ENCODE data around the gene DNAJB2. TPM values are rescaled to one million over a fixed set of nuclear protein-coding genes. Genes with fewer than 3 reads are reported as not detected.

DNAJB2 gene
- total and polyA plus RNA-seq, 2 experiments from 2014 or later, result 19.4 to 47.4 TPM

DNA sequence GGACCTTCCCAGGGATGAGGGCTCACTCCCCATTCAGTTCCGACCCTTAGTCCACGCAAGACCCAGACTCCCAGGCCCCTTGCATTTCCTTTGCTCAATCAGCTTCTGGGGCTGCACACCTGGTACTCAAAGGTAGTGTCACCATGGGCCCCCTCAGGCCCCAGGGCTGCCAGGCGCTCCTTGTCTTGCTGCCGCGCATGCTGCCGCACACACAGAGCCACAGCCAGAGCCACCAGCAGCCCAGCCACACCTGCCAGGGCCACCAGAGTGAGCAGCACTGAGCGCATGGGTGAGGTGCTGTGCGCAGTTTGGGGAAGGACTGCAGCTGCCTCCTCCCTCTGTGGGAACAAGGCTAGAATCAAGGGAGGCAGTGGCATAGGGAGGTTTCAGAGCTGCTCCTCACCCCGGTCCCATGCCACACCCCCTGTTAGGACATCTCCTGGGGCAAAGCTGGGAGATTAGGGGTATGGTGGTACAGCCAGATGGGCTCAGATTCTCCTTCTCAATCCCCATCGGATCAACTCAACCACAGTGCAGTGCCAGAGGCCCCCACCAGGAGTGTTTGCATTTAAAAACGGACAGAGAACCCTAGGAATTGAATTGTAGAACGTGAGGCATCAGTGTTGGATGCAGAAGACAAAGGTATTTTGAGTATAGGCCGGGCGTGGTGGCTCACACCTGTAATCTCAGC lies 18.7 kb downstream of the DNAJB2 start:
- Histone ChIP-seq H3K27ac (no peak overlapping the region), H3K4me3 (no peak overlapping the region), H3K4me2 (no peak overlapping the region), H3K9me2 (replicated peaks; ENCODE audit: insufficient read depth) (no peaks in the 10 kb centered on the region), H3K36me3 (replicated peaks; ENCODE audit: insufficient read depth, low read depth) (no peaks in the 10 kb centered on the region), H3K79me2 (no peaks in the 10 kb centered on the region), H3K9me3 (ENCODE audit: low read depth) (no peaks in the 10 kb centered on the region), H3K27me3 (peaks cover 27% of the 10 kb centered on the region), H3K4me1 (ENCODE audit: insufficient read depth) (no peaks in the 10 kb centered on the region), H4K20me1 (ENCODE audit: insufficient read depth, poor library complexity, severe bottlenecking) (no peaks in the 10 kb centered on the region), H2AFZ (no peak overlapping the region)
- TF ChIP-seq, protein P1, sequence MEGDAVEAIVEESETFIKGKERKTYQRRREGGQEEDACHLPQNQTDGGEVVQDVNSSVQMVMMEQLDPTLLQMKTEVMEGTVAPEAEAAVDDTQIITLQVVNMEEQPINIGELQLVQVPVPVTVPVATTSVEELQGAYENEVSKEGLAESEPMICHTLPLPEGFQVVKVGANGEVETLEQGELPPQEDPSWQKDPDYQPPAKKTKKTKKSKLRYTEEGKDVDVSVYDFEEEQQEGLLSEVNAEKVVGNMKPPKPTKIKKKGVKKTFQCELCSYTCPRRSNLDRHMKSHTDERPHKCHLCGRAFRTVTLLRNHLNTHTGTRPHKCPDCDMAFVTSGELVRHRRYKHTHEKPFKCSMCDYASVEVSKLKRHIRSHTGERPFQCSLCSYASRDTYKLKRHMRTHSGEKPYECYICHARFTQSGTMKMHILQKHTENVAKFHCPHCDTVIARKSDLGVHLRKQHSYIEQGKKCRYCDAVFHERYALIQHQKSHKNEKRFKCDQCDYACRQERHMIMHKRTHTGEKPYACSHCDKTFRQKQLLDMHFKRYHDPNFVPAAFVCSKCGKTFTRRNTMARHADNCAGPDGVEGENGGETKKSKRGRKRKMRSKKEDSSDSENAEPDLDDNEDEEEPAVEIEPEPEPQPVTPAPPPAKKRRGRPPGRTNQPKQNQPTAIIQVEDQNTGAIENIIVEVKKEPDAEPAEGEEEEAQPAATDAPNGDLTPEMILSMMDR (IDR thresholded peaks at IDR 0.05; ENCODE audit: poor library complexity), result no peak
- TF ChIP-seq EZH2phosphoT487 (IDR thresholded peaks at IDR 0.05; ENCODE audit: low read depth, severe bottlenecking, unreplicated experiment), result no peak
- TF ChIP-seq EZH2 (IDR thresholded peaks at IDR 0.05; ENCODE audit: borderline replicate concordance), result no peak
- WGBS (ENCODE audit: low lambda C conversion rate, missing lambda C conversion rate), result 86% methylated on average over 14 of the region's 14 CpGs
- DNase-seq (ENCODE audit: low spot score), result no peak

DNA sequence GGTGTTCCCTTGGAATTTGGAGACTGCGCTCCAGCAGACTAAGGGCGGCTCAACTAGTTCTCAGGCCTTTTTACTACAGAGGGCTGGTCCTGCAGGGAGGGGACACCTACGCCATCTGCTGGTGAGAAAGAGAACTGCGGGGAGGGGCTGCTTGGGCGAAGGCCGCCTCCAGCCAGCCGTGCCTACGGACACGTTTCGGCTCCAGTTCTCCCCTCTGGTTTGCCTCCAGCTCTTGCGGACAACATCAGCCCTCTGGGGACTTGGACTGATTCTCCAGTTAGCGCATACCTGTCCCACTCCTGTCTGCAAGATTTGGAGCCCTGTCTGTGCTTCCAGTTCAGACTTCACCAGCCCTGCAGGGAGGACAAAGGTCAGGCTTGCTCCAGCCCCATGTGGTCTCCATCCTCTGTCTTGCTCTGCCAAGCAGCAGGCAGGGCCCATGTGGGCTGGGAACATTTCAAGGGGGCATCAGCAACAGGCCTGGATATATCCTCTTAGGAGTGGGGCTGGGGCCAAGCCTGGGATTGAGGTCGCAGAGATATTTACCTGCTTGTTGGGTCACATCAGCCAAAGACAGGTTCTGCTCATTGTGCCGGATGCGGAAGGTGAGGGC lies 19.7 kb downstream of the DNAJB2 start:
- Histone ChIP-seq H2AFZ (no peak overlapping the region), H3K4me2 (peak overlapping the region; percentile 49)
- 27% methylated on average over 15 of the region's 15 CpGs for WGBS (ENCODE audit: low lambda C conversion rate, missing lambda C conversion rate)

GRCh38 chr2:219299372-219299760 lies 20.2 kb downstream of the DNAJB2 start:
- Histone ChIP-seq H2AFZ (no peak overlapping the region), H3K27me3 (peaks cover 41% of the 10 kb centered on the region), H3K36me3 (replicated peaks; ENCODE audit: insufficient read depth, low read depth) (no peaks in the 10 kb centered on the region), H4K20me1 (ENCODE audit: insufficient read depth, poor library complexity, severe bottlenecking) (no peaks in the 10 kb centered on the region), H3K79me2 (no peaks in the 10 kb centered on the region), H3K4me2 (no peak overlapping the region), H3K4me3 (no peak overlapping the region), H3K9me2 (replicated peaks; ENCODE audit: insufficient read depth) (no peaks in the 10 kb centered on the region), H3K4me1 (ENCODE audit: insufficient read depth) (no peaks in the 10 kb centered on the region), H3K9me3 (ENCODE audit: low read depth) (no peaks in the 10 kb centered on the region), H3K27ac (no peak overlapping the region)
- no peak for TF ChIP-seq EZH2 (IDR thresholded peaks at IDR 0.05; ENCODE audit: borderline replicate concordance)
- TF ChIP-seq EZH2phosphoT487 (IDR thresholded peaks at IDR 0.05; ENCODE audit: low read depth, severe bottlenecking, unreplicated experiment), result no peak
- TF ChIP-seq, protein P1 (IDR thresholded peaks at IDR 0.05; ENCODE audit: poor library complexity), result no peak
- DNase-seq (ENCODE audit: low spot score), result no peak
- whole genome bisulfite sequencing (ENCODE audit: low lambda C conversion rate, missing lambda C conversion rate), result 82% methylated on average over 6 of the region's 6 CpGs

More for the DNA sequence above, 19.7 kb downstream of the DNAJB2 start:
- Histone ChIP-seq H4K20me1 (ENCODE audit: insufficient read depth, poor library complexity, severe bottlenecking) (no peaks in the 10 kb centered on the region), H3K36me3 (replicated peaks; ENCODE audit: insufficient read depth, low read depth) (no peaks in the 10 kb centered on the region), H3K27ac (no peak overlapping the region), H3K9me2 (replicated peaks; ENCODE audit: insufficient read depth) (no peaks in the 10 kb centered on the region), H3K79me2 (no peaks in the 10 kb centered on the region), H3K27me3 (peaks cover 37% of the 10 kb centered on the region), H3K4me1 (ENCODE audit: insufficient read depth) (no peaks in the 10 kb centered on the region), H3K9me3 (ENCODE audit: low read depth) (no peaks in the 10 kb centered on the region), H3K4me3 (no peak overlapping the region)
- TF ChIP-seq EZH2 (IDR thresholded peaks at IDR 0.05; ENCODE audit: borderline replicate concordance), result no peak
- TF ChIP-seq, protein P1 (IDR thresholded peaks at IDR 0.05; ENCODE audit: poor library complexity), result peak; percentile 92
- no peak for TF ChIP-seq EZH2phosphoT487 (IDR thresholded peaks at IDR 0.05; ENCODE audit: low read depth, severe bottlenecking, unreplicated experiment)
- peak; percentile 85 for DNase-seq (ENCODE audit: low spot score)

Data from hepatocyte (in vitro differentiated cells).